Astrocyte (in vitro differentiated cells and primary cell): Measurements from ENCODE around the gene LMTK3.

Experiments used
- CTCF ChIP-seq: IDR thresholded peaks from 2 replicates; pipeline ENCODE4 v1.5.1; 2011; ENCODE audit warnings: low read depth, mild to moderate bottlenecking, inconsistent platforms, low read length, moderate library complexity; ENCODE audit not compliant: insufficient read depth
- EZH2 ChIP-seq: IDR thresholded peaks from 2 replicates; pipeline ENCODE4 v1.6.1; 2012; ENCODE audit warnings: mild to moderate bottlenecking, low read length, inconsistent platforms; ENCODE audit not compliant: insufficient read depth

DNA sequence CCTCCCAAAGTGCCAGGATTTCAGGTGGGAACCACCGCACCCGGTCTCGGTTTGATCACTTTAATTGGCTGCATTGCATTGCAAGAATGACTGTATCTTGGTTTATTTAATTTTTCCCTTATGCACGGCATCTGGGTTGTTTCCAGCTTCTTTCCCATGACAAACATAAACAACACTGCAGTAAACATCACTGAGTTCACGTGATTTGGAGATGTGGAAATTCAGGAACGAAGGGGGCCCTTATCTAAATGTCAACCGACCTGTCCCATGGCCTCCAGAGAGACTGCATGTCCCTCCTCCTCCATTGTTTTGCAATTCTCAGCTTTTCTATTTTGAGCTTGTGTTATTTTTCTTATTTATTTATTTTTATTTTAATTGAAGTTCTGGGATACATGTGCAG lies 25.9 kb upstream of the LMTK3 start:
- TF ChIP-seq CTCF, result no peak
- no peak for TF ChIP-seq EZH2
